Progenitor cell of endocrine pancreas (in vitro differentiated cells): ENCODE measurements around the gene KPNA6. TPM values are rescaled to one million over a fixed set of nuclear protein-coding genes. Genes with fewer than 3 reads are reported as not detected.
"Not testable (repeated sequence)": the region's sequence is repeated elsewhere in the genome, so short reads cannot be mapped to it uniquely, and the experiment has no call there.

Source experiments
- DNase-seq: peaks from one replicate; pipeline ENCODE4 v3.0.0; 2021; ENCODE audit warnings: low spot score; ENCODE audit not compliant: unreplicated experiment
- H3K27ac Mint-ChIP-seq: 2 replicates; pipeline ENCODE4 v1.8.0; 2021; ENCODE audit warnings: mild to moderate bottlenecking, moderate library complexity, mixed read lengths
- H3K27me3 Mint-ChIP-seq: 2 replicates; pipeline ENCODE4 v1.8.0; 2021; ENCODE audit warnings: mixed read lengths
- H3K36me3 Mint-ChIP-seq: 2 replicates; pipeline ENCODE4 v1.8.0; 2022; ENCODE audit warnings: mixed read lengths; ENCODE audit not compliant: insufficient read depth
- H3K4me1 Mint-ChIP-seq: 2 replicates; pipeline ENCODE4 v1.8.0; 2021; ENCODE audit warnings: low read depth, mixed read lengths
- H3K4me3 Mint-ChIP-seq: 2 replicates; pipeline ENCODE4 v1.8.0; 2021; ENCODE audit warnings: low read depth, mild to moderate bottlenecking, moderate library complexity, mixed read lengths
- H3K9me3 Mint-ChIP-seq: 2 replicates; pipeline ENCODE4 v1.8.0; 2021; ENCODE audit warnings: low read depth, mixed read lengths
- CTCF ChIP-seq: fragments of 200-600 bp; sonication (generic); IDR thresholded peaks from one replicate; pipeline ENCODE4 v1.5.0; 2021; ENCODE audit warnings: antibody characterized with exemption, mild to moderate bottlenecking; ENCODE audit not compliant: unreplicated experiment
- total RNA-seq: library from RNA; stranded (reverse); gene quantifications from 2 replicates; pipeline ENCODE4 v1.2.1, GENCODE V29; 2021

The KPNA6 gene
- total RNA-seq, 1 donor from 2014 or later: 67.0 TPM

GRCh38 chr1:32137111-32137510 lies 29.3 kb downstream of the KPNA6 start:
- H3K27ac Mint-ChIP-seq: no peak overlapping the region
- H3K27me3 Mint-ChIP-seq: no peaks in the 10 kb centered on the region
- no peak for TF ChIP-seq CTCF
- DNase-seq: no peak
- no peaks in the 10 kb centered on the region for H3K9me3 Mint-ChIP-seq
- peaks cover 2% of the 10 kb centered on the region for H3K36me3 Mint-ChIP-seq
- H3K4me1 Mint-ChIP-seq: peaks cover 10% of the 10 kb centered on the region
- no peak overlapping the region for H3K4me3 Mint-ChIP-seq

GRCh38 chr1:32138965-32139364 lies 31.1 kb downstream of the KPNA6 start:
- Mint-ChIP-seq H3K4me3 (no peak overlapping the region), H3K36me3 (peaks cover 2% of the 10 kb centered on the region), H3K9me3 (no peaks in the 10 kb centered on the region), H3K27me3 (no peaks in the 10 kb centered on the region), H3K27ac (no peak overlapping the region), H3K4me1 (peaks cover 19% of the 10 kb centered on the region)
- no peak for DNase-seq
- no peak for TF ChIP-seq CTCF

- H3K27ac Mint-ChIP-seq: peak overlapping the region; percentile 73
- no peak for TF ChIP-seq CTCF
- peaks cover 2% of the 10 kb centered on the region for H3K36me3 Mint-ChIP-seq
- H3K4me1 Mint-ChIP-seq: peaks cover 19% of the 10 kb centered on the region
- no peak overlapping the region for H3K4me3 Mint-ChIP-seq
- no peak for DNase-seq
- H3K27me3 Mint-ChIP-seq: no peaks in the 10 kb centered on the region
- H3K9me3 Mint-ChIP-seq: no peaks in the 10 kb centered on the region
Measured at GRCh38 chr1:32142446-32143301, 34.8 kb downstream of the KPNA6 start.

GRCh38 chr1:32143302-32143695 lies 35.4 kb downstream of the KPNA6 start:
- H3K4me1 Mint-ChIP-seq: peaks cover 19% of the 10 kb centered on the region
- not testable (repeated sequence) for H3K4me3 Mint-ChIP-seq, H3K27ac Mint-ChIP-seq, H3K9me3 Mint-ChIP-seq, H3K36me3 Mint-ChIP-seq, H3K27me3 Mint-ChIP-seq, DNase-seq

- Mint-ChIP-seq H3K36me3 (peaks cover 8% of the 10 kb centered on the region), H3K27me3 (no peaks in the 10 kb centered on the region), H3K27ac (no peak overlapping the region), H3K9me3 (no peaks in the 10 kb centered on the region), H3K4me1 (peaks cover 14% of the 10 kb centered on the region), H3K4me3 (no peak overlapping the region)
- no peak for TF ChIP-seq CTCF
- DNase-seq: no peak
Measured at GRCh38 chr1:32144033-32144432, 36.2 kb downstream of the KPNA6 start.

GRCh38 chr1:32147799-32148198 lies 39.9 kb downstream of the KPNA6 start:
- not testable (repeated sequence) for H3K27me3 Mint-ChIP-seq, DNase-seq, H3K27ac Mint-ChIP-seq, H3K9me3 Mint-ChIP-seq, H3K36me3 Mint-ChIP-seq, H3K4me3 Mint-ChIP-seq, H3K4me1 Mint-ChIP-seq
